IMR-90 (cell line): ENCODE measurements around the gene OAS3.

Source experiments
- CEBPB ChIP-seq: IDR thresholded peaks from 2 replicates; pipeline ENCODE4 v1.6.1; 2012; ENCODE audit warnings: low read depth, low read length, improper control_type of control experiment
- CHD1 ChIP-seq: IDR thresholded peaks from 2 replicates; pipeline ENCODE4 v1.6.1; 2012; ENCODE audit warnings: low read depth, low read length, improper control_type of control experiment
- CTCF ChIP-seq: conservative IDR thresholded peaks from 2 replicates; pipeline ENCODE4 v1.5.1; 2012; ENCODE audit warnings: mild to moderate bottlenecking, low read depth, low read length, improper control_type of control experiment
- ELK1 ChIP-seq: fragments of 150-350 bp; IDR thresholded peaks from 2 replicates; pipeline ENCODE4 v1.6.1; 2016; ENCODE audit warnings: low read depth, mild to moderate bottlenecking, low read length, moderate library complexity, borderline replicate concordance
- FOS ChIP-seq: fragments of 150-350 bp; IDR thresholded peaks from 2 replicates; pipeline ENCODE4 v1.6.1; 2016; ENCODE audit warnings: low read depth, low read length
- POLR2A ChIP-seq: IDR thresholded peaks from 2 replicates; pipeline ENCODE4 v1.6.1; 2012; ENCODE audit warnings: mild to moderate bottlenecking, low read depth, low read length
- USF2 ChIP-seq: fragments of 150-350 bp; IDR thresholded peaks from 2 replicates; pipeline ENCODE4 v1.6.1; 2017; ENCODE audit warnings: mild to moderate bottlenecking, antibody characterized with exemption, low read length, low read depth

GRCh38 chr12:112979041-112979680, 40.9 kb downstream of the OAS3 start:
- TF ChIP-seq CTCF (no peak), CHD1 (no peak), ELK1 (no peak), CEBPB (no peak), USF2 (no peak), POLR2A (no peak), FOS (no peak)
